Endothelial cell (in vitro differentiated cells): ENCODE data around the gene VEGFA. TPM values are rescaled to one million over a fixed set of nuclear protein-coding genes. Genes with fewer than 3 reads are reported as not detected.

Experiments used
- DNase-seq: peaks from one replicate; pipeline ENCODE4 v3.0.0; 2021; ENCODE audit warnings: low spot score
- H3K27ac Mint-ChIP-seq: one replicate; pipeline ENCODE4 v1.8.0; 2021; ENCODE audit warnings: mixed read lengths, inconsistent platforms; ENCODE audit not compliant: unreplicated experiment
- H3K27me3 Mint-ChIP-seq: one replicate; pipeline ENCODE4 v1.8.0; 2021; ENCODE audit warnings: mild to moderate bottlenecking, moderate library complexity, mixed read lengths, inconsistent platforms; ENCODE audit not compliant: unreplicated experiment
- H3K36me3 Mint-ChIP-seq: one replicate; pipeline ENCODE4 v1.8.0; 2021; ENCODE audit warnings: mild to moderate bottlenecking, low read depth, mixed read lengths, inconsistent platforms; ENCODE audit not compliant: unreplicated experiment
- H3K4me1 Mint-ChIP-seq: one replicate; pipeline ENCODE4 v1.8.0; 2021; ENCODE audit warnings: mild to moderate bottlenecking, mixed read lengths, inconsistent platforms; ENCODE audit not compliant: unreplicated experiment
- H3K4me3 Mint-ChIP-seq: one replicate; pipeline ENCODE4 v1.8.0; 2021; ENCODE audit warnings: mild to moderate bottlenecking, mixed read lengths, inconsistent platforms; ENCODE audit not compliant: unreplicated experiment
- H3K9me3 Mint-ChIP-seq: one replicate; pipeline ENCODE4 v1.8.0; 2021; ENCODE audit warnings: mixed read lengths, inconsistent platforms; ENCODE audit not compliant: unreplicated experiment
- total RNA-seq: library from RNA; stranded (reverse); fragmentation: NEBNext Ultra II Directional; extraction: Animal tissue kit (Norgen Biotek cat#: 25700); gene quantifications from one replicate; pipeline ENCODE4 v1.2.1, GENCODE V29; 2021; ENCODE audit not compliant: unreplicated experiment
- TF ChIP-seq, protein P1 (sequence below): fragments of 200-600 bp; sonication (generic); IDR thresholded peaks from one replicate; pipeline ENCODE4 v1.5.0; 2021; ENCODE audit warnings: antibody characterized with exemption; ENCODE audit not compliant: unreplicated experiment

The VEGFA gene
- total RNA-seq, 1 donor from 2014 or later, result 3.5 TPM

DNA sequence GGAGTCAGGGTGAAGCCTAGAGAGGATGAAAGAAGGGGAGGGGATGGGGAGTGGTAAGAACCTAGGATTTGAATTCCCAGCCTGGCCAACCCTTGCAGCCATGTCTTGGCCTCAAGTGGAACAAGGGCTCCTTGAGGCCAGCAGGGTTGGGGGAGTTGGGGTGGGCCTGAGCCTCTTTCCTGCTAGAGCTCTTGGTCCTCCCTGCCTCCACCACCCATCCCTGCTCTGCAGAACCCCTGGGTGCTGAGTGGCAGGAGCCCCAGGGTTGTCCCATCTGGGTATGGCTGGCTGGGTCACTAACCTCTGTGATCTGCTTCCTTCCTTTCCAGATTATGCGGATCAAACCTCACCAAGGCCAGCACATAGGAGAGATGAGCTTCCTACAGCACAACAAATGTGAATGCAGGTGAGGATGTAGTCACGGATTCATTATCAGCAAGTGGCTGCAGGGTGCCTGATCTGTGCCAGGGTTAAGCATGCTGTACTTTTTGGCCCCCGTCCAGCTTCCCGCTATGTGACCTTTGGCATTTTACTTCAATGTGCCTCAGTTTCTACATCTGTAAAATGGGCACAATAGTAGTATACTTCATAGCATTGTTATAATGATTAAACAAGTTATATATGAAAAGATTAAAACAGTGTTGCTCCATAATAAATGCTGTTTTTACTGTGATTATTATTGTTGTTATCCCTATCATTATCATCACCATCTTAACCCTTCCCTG is 8.3 kb downstream of the VEGFA start:
- TF ChIP-seq, protein P1, sequence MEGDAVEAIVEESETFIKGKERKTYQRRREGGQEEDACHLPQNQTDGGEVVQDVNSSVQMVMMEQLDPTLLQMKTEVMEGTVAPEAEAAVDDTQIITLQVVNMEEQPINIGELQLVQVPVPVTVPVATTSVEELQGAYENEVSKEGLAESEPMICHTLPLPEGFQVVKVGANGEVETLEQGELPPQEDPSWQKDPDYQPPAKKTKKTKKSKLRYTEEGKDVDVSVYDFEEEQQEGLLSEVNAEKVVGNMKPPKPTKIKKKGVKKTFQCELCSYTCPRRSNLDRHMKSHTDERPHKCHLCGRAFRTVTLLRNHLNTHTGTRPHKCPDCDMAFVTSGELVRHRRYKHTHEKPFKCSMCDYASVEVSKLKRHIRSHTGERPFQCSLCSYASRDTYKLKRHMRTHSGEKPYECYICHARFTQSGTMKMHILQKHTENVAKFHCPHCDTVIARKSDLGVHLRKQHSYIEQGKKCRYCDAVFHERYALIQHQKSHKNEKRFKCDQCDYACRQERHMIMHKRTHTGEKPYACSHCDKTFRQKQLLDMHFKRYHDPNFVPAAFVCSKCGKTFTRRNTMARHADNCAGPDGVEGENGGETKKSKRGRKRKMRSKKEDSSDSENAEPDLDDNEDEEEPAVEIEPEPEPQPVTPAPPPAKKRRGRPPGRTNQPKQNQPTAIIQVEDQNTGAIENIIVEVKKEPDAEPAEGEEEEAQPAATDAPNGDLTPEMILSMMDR, result no peak
- Mint-ChIP-seq H3K9me3 (no peaks in the 10 kb centered on the region), H3K4me1 (peaks cover 10% of the 10 kb centered on the region), H3K27me3 (peaks cover 3% of the 10 kb centered on the region), H3K27ac (no peak overlapping the region), H3K4me3 (no peak overlapping the region), H3K36me3 (peaks cover 8% of the 10 kb centered on the region)
- DNase-seq, result no peak

DNA sequence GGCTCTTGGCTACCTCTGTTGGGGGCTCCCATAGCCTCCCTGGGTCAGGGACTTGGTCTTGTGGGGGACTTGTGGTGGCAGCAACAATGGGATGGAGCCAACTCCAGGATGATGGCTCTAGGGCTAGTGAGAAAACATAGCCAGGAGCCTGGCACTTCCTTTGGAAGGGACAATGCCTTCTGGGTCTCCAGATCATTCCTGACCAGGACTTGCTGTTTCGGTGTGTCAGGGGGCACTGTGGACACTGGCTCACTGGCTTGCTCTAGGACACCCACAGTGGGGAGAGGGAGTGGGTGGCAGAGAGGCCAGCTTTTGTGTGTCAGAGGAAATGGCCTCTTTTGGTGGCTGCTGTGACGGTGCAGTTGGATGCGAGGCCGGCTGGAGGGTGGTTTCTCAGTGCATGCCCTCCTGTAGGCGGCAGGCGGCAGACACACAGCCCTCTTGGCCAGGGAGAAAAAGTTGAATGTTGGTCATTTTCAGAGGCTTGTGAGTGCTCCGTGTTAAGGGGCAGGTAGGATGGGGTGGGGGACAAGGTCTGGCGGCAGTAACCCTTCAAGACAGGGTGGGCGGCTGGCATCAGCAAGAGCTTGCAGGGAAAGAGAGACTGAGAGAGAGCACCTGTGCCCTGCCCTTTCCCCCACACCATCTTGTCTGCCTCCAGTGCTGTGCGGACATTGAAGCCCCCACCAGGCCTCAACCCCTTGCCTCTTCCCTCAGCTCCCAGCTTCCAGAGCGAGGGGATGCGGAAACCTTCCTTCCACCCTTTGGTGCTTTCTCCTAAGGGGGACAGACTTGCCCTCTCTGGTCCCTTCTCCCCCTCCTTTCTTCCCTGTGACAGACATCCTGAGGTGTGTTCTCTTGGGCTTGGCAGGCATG is 9.2 kb downstream of the VEGFA start:
- no peak overlapping the region for H3K4me3 Mint-ChIP-seq

DNA sequence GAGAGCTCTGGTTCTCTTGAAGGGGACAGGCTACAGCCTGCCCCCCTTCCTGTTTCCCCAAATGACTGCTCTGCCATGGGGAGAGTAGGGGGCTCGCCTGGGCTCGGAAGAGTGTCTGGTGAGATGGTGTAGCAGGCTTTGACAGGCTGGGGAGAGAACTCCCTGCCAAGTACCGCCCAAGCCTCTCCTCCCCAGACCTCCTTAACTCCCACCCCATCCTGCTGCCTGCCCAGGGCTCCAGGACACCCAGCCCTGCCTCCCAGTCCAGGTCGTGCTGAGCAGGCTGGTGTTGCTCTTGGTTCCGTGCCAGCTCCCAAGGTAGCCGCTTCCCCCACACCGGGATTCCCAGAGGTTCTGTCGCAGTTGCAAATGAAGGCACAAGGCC is 9.8 kb downstream of the VEGFA start:
- no peak for DNase-seq
- Mint-ChIP-seq H3K4me1 (peaks cover 5% of the 10 kb centered on the region), H3K9me3 (no peaks in the 10 kb centered on the region), H3K4me3 (no peak overlapping the region), H3K36me3 (peaks cover 8% of the 10 kb centered on the region), H3K27me3 (peaks cover 2% of the 10 kb centered on the region), H3K27ac (no peak overlapping the region)
- TF ChIP-seq, protein P1, result no peak

More for the DNA sequence above, 9.2 kb downstream of the VEGFA start:
- Mint-ChIP-seq H3K36me3 (peaks cover 8% of the 10 kb centered on the region), H3K4me1 (peaks cover 8% of the 10 kb centered on the region), H3K27me3 (peaks cover 2% of the 10 kb centered on the region), H3K9me3 (no peaks in the 10 kb centered on the region), H3K27ac (no peak overlapping the region)
- TF ChIP-seq, protein P1, result no peak
- DNase-seq, result no peak

DNA sequence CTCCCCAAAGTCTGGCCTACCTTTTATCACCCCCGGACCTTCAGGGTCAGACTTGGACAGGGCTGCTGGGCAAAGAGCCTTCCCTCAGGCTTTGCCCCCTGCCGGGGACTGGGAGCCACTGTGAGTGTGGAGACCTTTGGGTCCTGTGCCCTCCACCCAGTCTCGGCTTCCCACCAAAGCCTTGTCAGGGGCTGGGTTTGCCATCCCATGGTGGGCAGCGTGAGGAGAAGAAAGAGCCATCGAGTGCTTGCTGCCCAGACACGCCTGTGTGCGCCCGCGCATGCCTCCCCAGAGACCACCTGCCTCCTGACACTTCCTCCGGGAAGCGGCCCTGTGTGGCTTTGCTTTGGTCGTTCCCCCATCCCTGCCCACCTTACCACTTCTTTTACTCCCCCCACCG is 10.3 kb downstream of the VEGFA start:
- TF ChIP-seq, protein P1, result no peak
- no peak overlapping the region for H3K27ac Mint-ChIP-seq
- no peak overlapping the region for H3K4me3 Mint-ChIP-seq
- H3K9me3 Mint-ChIP-seq, result no peaks in the 10 kb centered on the region
- H3K4me1 Mint-ChIP-seq, result peaks cover 5% of the 10 kb centered on the region
- H3K36me3 Mint-ChIP-seq, result peaks cover 8% of the 10 kb centered on the region
- DNase-seq, result no peak
- peaks cover 2% of the 10 kb centered on the region for H3K27me3 Mint-ChIP-seq
